GM19043 (cell line): Measurements from ENCODE around the gene CRACDL.
"Not testable (repeated sequence)": the region's sequence is repeated elsewhere in the genome, so short reads cannot be mapped to it uniquely, and the experiment has no call there.

ENCODE experiments used
- ATAC-seq: cut with Tn5 transposase; IDR thresholded peaks from one replicate; pipeline ENCODE4 v1.9.1; 2021; ENCODE audit warnings: low read depth; ENCODE audit not compliant: unreplicated experiment

Gene CRACDL

GRCh38 chr2:98759827-98760625, 176.0 kb downstream of the CRACDL start:
- no peak for ATAC-seq

GRCh38 chr2:98759338-98759737, 176.7 kb downstream of the CRACDL start:
- no peak for ATAC-seq

- peak; percentile 95 for ATAC-seq
Measured at GRCh38 chr2:98757904-98758421, 178.1 kb downstream of the CRACDL start.

- no peak for ATAC-seq
Measured at GRCh38 chr2:98753801-98754200, 182.2 kb downstream of the CRACDL start.

GRCh38 chr2:98752711-98753110, 183.3 kb downstream of the CRACDL start:
- not testable (repeated sequence) for ATAC-seq

- no peak for ATAC-seq
Measured at GRCh38 chr2:98751748-98752147, 184.3 kb downstream of the CRACDL start.

GRCh38 chr2:98750593-98751282, 185.3 kb downstream of the CRACDL start:
- ATAC-seq: no peak

- ATAC-seq: no peak
Measured at GRCh38 chr2:98749066-98749450, 187.0 kb downstream of the CRACDL start.

GRCh38 chr2:98748292-98749065, 187.5 kb downstream of the CRACDL start:
- ATAC-seq: no peak

- ATAC-seq: no peak
Measured at GRCh38 chr2:98747888-98748287, 188.1 kb downstream of the CRACDL start.

- ATAC-seq: no peak
Measured at GRCh38 chr2:98746426-98746825, 189.6 kb downstream of the CRACDL start.

- ATAC-seq: no peak
Measured at GRCh38 chr2:98744595-98744994, 191.4 kb downstream of the CRACDL start.
